Posterior vena cava (tissue), 2 donors: ENCODE data around the gene FXYD1. TPM values are rescaled to one million over a fixed set of nuclear protein-coding genes. Genes with fewer than 3 reads are reported as not detected.
A peak's percentile ranks its signal among the peaks of the same experiment; 100 is the strongest.
"Not testable (repeated sequence)": the region's sequence is repeated elsewhere in the genome, so short reads cannot be mapped to it uniquely, and the experiment has no call there.

Source experiments
- DNase-seq: peaks from one replicate; pipeline ENCODE4 v3.0.0-alpha.2; 2020; ENCODE audit warnings: low spot score
- intact Hi-C, 2 donors: fragments of 100-400 bp; cut with DNase I; formaldehyde crosslinking; loops; one replicate each; pipeline versions ENCODE4 v1.14.1 to v1.14.2; 2022 to 2023
- long read RNA-seq, 2 donors: library from polyadenylated mRNA; unstranded; transcript quantifications; one replicate each; pipeline ENCODE4 v2.0.0, GENCODE V29; 2020 to 2021
- total RNA-seq, 2 donors: library from RNA; stranded (reverse); fragmentation: NEBNext Ultra II Directional; extraction: Animal tissue kit (Norgen Biotek cat#: 25700); gene quantifications; one replicate each; pipeline ENCODE4 v1.2.1, GENCODE V29; 2021
- donor health status: DM: yes; HTN: yes; CAD: no.
- donor health status: DM: yes; HTN: yes; CAD: no.

FXYD1 gene
- total RNA-seq = 100 to 1,000 TPM; 157 to 183 TPM
- long read RNA-seq, donor 1, transcript FXYD1-201 (8 exons, 592 nt) = major isoform, 13 of 16 reads
- long read RNA-seq, donor 1, partial matches to known transcripts = 0 of 16 reads
- long read RNA-seq, donor 1, other reads (novel, unspliced or antisense) = 0 of 16 reads
- long read RNA-seq, donor 2, partial matches to known transcripts = 3 of 8 reads
- long read RNA-seq, donor 2, other reads (novel, unspliced or antisense) = 0 of 8 reads

- intact Hi-C loops = no loop called here
- DNase-seq = peak; percentile 87
These were observed at the start of gene FXYD1 for GRCh38 chr19:35138305-35138892. Gene FXYD1, plus strand, starts transcription at chr19:35138824. Its CDS starts 1,256 bp downstream, at chr19:35140080.

GRCh38 chr19:35089554-35089953 lies 49.1 kb upstream of the FXYD1 start:
- DNase-seq = no peak
- intact Hi-C loops = no loop called here

GRCh38 chr19:35090160-35090505 lies 48.5 kb upstream of the FXYD1 start:
- intact Hi-C loops = no loop called here
- DNase-seq = no peak

- no peak for DNase-seq
- intact Hi-C loops = no loop called here
These were observed 48.0 kb upstream of the FXYD1 start for GRCh38 chr19:35090506-35091214.

GRCh38 chr19:35093430-35093829 lies 45.2 kb upstream of the FXYD1 start:
- no peak for DNase-seq
- intact Hi-C loops = no loop called here

- DNase-seq = no peak
- intact Hi-C loops = no loop called here
These were observed 44.5 kb upstream of the FXYD1 start for GRCh38 chr19:35093941-35094647.

DNA sequence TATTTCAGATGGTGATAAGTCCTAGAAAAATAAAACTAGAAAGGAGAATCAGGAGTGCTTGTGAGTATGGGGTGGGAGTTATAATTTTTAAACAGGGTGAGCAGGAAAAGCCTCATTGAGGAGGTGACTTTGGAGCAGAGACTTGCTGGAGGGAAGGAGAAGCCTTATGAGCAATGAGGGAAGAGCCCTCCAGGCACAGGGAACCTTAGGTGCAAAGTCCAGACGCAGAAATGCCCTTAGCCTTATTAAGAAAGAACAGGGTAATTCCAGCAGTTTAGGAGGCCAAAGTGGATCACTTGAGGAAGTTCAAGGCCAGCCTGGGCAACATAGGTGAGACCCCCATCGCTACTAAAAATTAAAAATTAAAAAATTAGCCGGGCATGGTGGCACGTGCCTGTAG lies 44.0 kb upstream of the FXYD1 start:
- DNase-seq = no peak
- intact Hi-C loops = no loop called here

DNA sequence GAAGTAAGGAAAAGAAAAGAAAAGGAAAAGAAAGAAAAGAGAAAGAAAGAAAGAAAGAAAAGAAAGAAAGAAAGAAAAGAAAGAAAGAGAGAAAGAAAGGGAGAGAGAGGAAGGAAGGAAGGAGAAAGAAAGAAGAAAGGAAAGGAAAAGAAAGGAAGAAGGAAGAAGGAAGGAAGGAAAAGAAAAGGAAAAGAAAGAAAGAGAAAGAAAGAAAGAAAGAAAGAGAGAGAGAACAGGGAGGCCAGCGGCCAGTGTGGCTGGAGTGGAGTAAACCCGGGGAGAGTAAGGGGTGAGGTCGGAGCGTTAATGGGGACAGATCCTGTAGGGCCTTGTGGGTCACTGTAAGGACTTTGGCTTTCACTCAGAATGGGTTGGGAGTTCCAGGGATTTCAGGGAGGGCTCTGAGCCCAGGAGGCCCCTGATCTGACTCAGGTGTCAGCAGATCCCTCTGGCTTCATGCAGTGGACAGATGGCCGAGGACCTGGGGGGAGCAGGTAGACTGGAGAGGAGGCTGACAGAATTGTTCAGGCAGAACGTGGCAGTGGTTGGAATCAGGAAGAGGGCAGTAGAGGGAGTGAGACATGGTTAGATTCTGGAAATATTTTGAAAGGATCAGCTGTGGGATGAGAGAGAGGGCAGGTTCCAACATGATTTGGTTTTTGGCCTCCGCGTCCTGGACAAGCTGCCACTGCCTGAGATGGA lies 42.8 kb upstream of the FXYD1 start:
- intact Hi-C loops = no loop called here
- no peak for DNase-seq

- DNase-seq = no peak
- intact Hi-C loops = no loop called here
These were observed 40.1 kb upstream of the FXYD1 start for GRCh38 chr19:35098413-35099049.

DNA sequence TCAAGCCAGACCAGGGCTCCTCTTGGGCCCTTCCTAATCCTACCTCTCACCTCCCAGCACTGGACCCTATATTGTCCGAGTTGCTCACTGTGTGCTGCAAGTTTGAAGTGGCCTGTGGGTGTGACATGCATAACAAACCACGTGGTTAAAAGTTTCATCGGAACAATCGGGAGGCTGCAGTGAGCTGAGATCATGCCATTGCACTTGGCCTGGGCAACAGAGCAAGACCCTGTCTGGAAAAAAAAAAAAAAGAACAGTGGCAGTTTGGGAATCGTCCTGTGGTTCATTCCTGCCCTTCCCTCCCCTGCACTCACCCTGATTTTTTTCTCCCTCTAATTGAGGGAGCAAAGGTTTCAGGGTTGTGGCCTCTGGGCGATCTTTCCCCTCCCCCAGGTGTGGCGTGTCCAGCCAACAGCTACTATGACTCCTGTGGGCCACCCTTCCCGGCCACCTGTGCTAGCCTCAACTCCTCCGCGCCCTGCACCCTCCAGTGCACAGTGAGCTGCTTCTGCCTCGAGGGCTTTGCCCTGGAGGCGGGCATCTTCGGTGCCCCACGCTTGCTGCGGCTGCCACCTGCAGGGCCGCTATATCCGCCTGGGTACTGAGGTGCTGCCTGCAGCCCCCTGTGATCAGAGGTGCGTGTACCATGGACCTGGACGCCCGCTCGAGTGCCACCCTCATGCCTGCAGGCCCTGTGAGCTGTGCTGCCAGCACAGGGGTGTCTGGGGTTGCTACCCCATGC lies 39.3 kb upstream of the FXYD1 start:
- no peak for DNase-seq
- intact Hi-C loops = no loop called here

DNA sequence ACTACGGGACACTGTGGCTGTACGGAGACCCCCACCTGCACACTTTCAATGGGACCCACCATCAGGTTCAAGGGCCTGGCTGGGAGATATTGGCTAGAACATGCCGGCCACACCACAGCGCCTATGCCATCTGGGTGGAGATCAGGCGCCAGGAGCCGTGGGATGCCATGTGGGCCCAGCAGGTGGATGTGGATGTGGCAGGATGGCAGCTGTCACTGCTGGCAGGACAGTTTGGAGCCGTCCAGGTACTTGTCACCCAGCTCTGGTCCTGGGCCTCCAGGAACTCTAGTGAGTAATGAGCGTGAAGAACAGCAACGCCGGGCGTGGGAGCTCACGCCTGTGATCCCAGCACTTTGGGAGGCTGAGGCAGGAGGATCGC lies 38.7 kb upstream of the FXYD1 start:
- intact Hi-C loops = no loop called here
- no peak for DNase-seq

DNA sequence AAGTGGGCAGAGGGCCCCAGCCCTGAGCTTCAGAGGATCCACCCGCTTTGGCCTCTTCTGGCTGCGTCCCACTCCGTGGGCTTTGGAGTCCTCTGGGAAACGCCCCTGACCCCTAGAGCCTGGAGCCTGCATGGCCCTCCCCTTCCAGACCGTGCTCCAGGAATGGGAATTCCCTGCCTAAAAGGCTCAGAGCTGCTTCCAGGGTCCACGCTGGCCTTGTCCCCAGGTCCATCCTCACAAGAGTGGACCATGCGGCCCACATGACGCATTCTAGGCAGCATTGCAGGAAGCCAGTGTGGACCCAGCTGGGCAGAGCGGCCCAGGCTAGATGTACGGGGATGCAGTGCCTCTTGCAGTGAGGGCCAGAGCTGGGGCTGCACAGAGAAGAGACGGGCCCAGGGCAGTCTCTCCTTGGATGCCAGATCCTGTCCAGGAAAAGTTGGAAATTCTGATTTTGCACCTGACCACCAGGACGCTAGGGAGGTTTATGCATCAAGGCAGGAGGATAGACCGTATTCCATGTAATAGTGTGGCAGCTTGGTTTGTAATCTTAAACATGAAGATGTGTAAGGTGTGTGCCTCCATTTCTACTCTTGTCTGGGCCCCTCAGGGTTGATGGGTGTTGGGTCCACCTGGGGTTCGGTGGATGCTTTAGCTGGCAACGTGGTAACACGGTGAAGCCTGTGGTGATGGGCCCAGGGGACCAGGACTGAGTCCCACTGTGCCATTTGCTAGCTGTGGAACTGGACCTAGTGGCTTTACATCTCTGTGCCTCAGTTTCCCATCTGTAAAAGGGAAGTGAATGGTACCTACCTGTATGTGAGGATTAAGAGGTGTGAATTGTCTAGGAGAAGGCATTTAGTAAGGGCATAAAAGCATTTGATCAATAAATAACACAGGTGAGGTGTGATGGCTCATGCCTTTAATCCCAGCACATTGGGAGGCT lies 37.8 kb upstream of the FXYD1 start:
- intact Hi-C loops = no loop called here
- no peak for DNase-seq

- intact Hi-C loops, DNase-seq: not testable (repeated sequence)
These were observed 36.7 kb upstream of the FXYD1 start for GRCh38 chr19:35101949-35102348.

GRCh38 chr19:35103614-35104013 lies 35.0 kb upstream of the FXYD1 start:
- DNase-seq, intact Hi-C loops: not testable (repeated sequence)

GRCh38 chr19:35104361-35104760 lies 34.3 kb upstream of the FXYD1 start:
- intact Hi-C loops = no loop called here
- no peak for DNase-seq

DNA sequence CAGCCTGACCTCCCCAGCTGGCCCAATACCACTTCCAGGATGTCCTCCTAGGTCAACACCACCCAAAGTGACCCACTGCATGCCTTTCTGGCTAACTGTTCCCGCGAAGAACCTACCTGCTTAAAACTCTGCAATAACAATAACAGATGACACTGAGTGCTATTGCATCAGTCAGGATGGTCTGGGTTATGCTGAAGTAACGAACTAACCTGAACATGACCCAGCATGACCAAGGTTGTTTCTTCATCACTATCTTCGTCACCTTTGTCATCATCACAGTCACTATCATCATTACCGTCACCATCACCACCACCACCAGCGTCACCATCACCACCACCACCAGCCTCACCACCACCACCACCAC lies 33.6 kb upstream of the FXYD1 start:
- no peak for DNase-seq
- intact Hi-C loops = no loop called here

DNA sequence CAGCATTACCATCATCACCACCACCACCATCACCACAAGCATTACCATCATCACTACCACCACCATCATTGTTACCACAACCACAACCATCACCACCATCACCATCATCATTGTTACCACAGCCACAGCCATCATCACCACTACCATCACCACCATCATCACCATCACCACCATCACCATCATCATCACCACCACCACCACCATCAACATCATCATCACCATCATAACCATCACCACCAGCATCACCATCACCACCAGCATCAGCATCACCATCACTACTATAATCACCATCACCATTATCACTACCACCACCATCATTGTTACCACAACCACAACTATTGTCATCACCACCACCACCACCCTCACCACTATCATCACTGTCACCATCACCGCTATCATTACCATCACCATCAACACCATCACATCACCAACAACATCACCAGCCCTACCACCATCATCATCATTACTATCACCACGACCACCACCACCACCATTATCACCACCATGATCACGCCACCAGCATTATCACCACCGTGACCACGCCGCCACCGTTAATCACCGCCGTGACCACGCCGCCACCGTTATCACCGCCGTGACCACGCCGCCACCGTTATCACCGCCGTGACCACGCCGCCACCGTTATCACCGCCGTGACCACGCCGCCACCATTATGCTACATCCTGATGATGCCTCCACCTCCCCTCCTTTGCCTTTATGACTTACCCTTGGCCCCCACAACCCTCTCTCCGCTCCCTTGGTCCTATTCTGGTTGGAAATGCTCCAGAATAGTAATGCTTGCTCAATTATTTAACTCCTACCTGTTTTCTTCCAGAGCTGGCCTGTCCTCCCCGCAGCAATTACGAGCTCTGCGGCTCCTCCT lies 33.0 kb upstream of the FXYD1 start:
- intact Hi-C loops = no loop called here
- DNase-seq = no peak
